Ovary (tissue), 3 donors: ENCODE measurements around the gene PRR23E.

Source experiments
- CTCF ChIP-seq, 3 donors: fragments of 450-650 bp in 2 of 3; fragments of 200-600 bp in 1 of 3; IDR thresholded peaks; one replicate each; pipeline versions ENCODE4 v1.5.1 to v1.8.0; 2016 to 2022; ENCODE audit warnings: antibody characterized with exemption in 3 of 3, mild to moderate bottlenecking in 1 of 3
- EP300 ChIP-seq: sonication (generic); formaldehyde crosslinking; IDR thresholded peaks from one replicate; pipeline ENCODE4 v1.6.1; 2017; ENCODE audit warnings: antibody characterized with exemption
- POLR2A ChIP-seq: fragments of 450-650 bp; IDR thresholded peaks from one replicate; pipeline ENCODE4 v1.6.1; 2017; ENCODE audit warnings: antibody characterized with exemption, mild to moderate bottlenecking, moderate library complexity
- donor health status: DM: no; HTN: no; CAD: no.

- TF ChIP-seq CTCF (IDR thresholded peaks at IDR 0.05) (no peak), POLR2A (no peak), EP300 (no peak)
Measured at GRCh38 chr3:127156338-127157050, 36.4 kb upstream of the PRR23E start.
